NCI-H82 (cell line): ENCODE data around the gene SESTD1.

Experiments used
- DNase-seq: peaks from one replicate; lab custom pipeline; 2025; lab: John Stamatoyannopoulos, UW

SESTD1 gene

GRCh38 chr2:179264368-179265081 lies at the start of gene SESTD1:
TSS of gene SESTD1 (minus strand) at chr2:179264832. CDS start at chr2:179191841, 72,991 bp downstream.
- peak; percentile 75 for DNase-seq

GRCh38 chr2:179313057-179313456 lies 48.4 kb upstream of the SESTD1 start:
- no peak for DNase-seq

GRCh38 chr2:179311101-179311500 lies 46.5 kb upstream of the SESTD1 start:
- DNase-seq = peak; percentile 49

GRCh38 chr2:179307616-179308371 lies 43.2 kb upstream of the SESTD1 start:
- DNase-seq = no peak

GRCh38 chr2:179305125-179305524 lies 40.5 kb upstream of the SESTD1 start:
- DNase-seq = no peak

- DNase-seq = peak; percentile 17
These were observed 39.8 kb upstream of the SESTD1 start for GRCh38 chr2:179304424-179304823.

- no peak for DNase-seq
These were observed 38.3 kb upstream of the SESTD1 start for GRCh38 chr2:179302764-179303571.

GRCh38 chr2:179302149-179302548 lies 37.5 kb upstream of the SESTD1 start:
- DNase-seq = no peak

GRCh38 chr2:179298666-179299065 lies 34.0 kb upstream of the SESTD1 start:
- no peak for DNase-seq

- no peak for DNase-seq
These were observed 33.3 kb upstream of the SESTD1 start for GRCh38 chr2:179297927-179298326.

GRCh38 chr2:179290329-179290728 lies 25.7 kb upstream of the SESTD1 start:
- DNase-seq = no peak

- no peak for DNase-seq
These were observed 20.4 kb upstream of the SESTD1 start for GRCh38 chr2:179285060-179285459.

GRCh38 chr2:179277429-179278196 lies 13.0 kb upstream of the SESTD1 start:
- DNase-seq = no peak

- DNase-seq = no peak
These were observed 10.8 kb upstream of the SESTD1 start for GRCh38 chr2:179275253-179276012.

- DNase-seq = no peak
These were observed 10.1 kb upstream of the SESTD1 start for GRCh38 chr2:179274749-179275148.

- no peak for DNase-seq
These were observed 8.9 kb upstream of the SESTD1 start for GRCh38 chr2:179273461-179273962.

- DNase-seq = peak; percentile 9
These were observed 8.0 kb upstream of the SESTD1 start for GRCh38 chr2:179272406-179273192.

GRCh38 chr2:179270689-179271088 lies 6.1 kb upstream of the SESTD1 start:
- DNase-seq = no peak

GRCh38 chr2:179268277-179268925 lies 3.8 kb upstream of the SESTD1 start:
- DNase-seq = no peak
